Forelimb muscle (tissue), 1 donor: ENCODE results near the gene KLF2. TPM values are rescaled to one million over a fixed set of nuclear protein-coding genes. Genes with fewer than 3 reads are reported as not detected.
A peak's percentile ranks its signal among the peaks of the same experiment; 100 is the strongest.

Experiments used
- DNase-seq: peaks from one replicate; pipeline ENCODE4 v3.0.0-alpha.2; 2013; ENCODE audit warnings: low read depth
- polyA plus RNA-seq: library from polyadenylated mRNA; unstranded; fragments of 120-200 nt; gene quantifications from one replicate; pipeline ENCODE4 v1.2.1, GENCODE V29; 2013; ENCODE audit not compliant: insufficient read length

The KLF2 gene
- polyA plus RNA-seq, 1 donor, result 48.2 TPM

- DNase-seq, result no peak
Measured at GRCh38 chr19:16306728-16307402, 17.8 kb upstream of the KLF2 start.

GRCh38 chr19:16308081-16308480, 16.5 kb upstream of the KLF2 start:
- DNase-seq, result no peak

GRCh38 chr19:16309643-16310042, 15.0 kb upstream of the KLF2 start:
- DNase-seq, result no peak

- DNase-seq, result peak; percentile 88
Measured at GRCh38 chr19:16315825-16316505, 8.7 kb upstream of the KLF2 start.

GRCh38 chr19:16316506-16316882, 8.1 kb upstream of the KLF2 start:
- DNase-seq, result no peak

GRCh38 chr19:16319481-16319880, 5.1 kb upstream of the KLF2 start:
- DNase-seq, result no peak

GRCh38 chr19:16320987-16321386, 3.6 kb upstream of the KLF2 start:
- no peak for DNase-seq

- no peak for DNase-seq
Measured at GRCh38 chr19:16325161-16325527, 518 bp downstream of the KLF2 start.

GRCh38 chr19:16325641-16326400, 1.2 kb downstream of the KLF2 start:
- no peak for DNase-seq

GRCh38 chr19:16326401-16327168, 2.0 kb downstream of the KLF2 start:
- no peak for DNase-seq

- no peak for DNase-seq
Measured at GRCh38 chr19:16327169-16327475, 2.5 kb downstream of the KLF2 start.

GRCh38 chr19:16327501-16327900, 2.9 kb downstream of the KLF2 start:
- no peak for DNase-seq

GRCh38 chr19:16327911-16328823, 3.5 kb downstream of the KLF2 start:
- DNase-seq, result no peak

GRCh38 chr19:16328824-16329482, 4.3 kb downstream of the KLF2 start:
- DNase-seq, result no peak

- DNase-seq, result no peak
Measured at GRCh38 chr19:16330368-16330801, 5.8 kb downstream of the KLF2 start.

GRCh38 chr19:16330806-16331690, 6.4 kb downstream of the KLF2 start:
- no peak for DNase-seq

GRCh38 chr19:16333001-16333586, 8.5 kb downstream of the KLF2 start:
- DNase-seq, result no peak

- no peak for DNase-seq
Measured at GRCh38 chr19:16334411-16334810, 9.8 kb downstream of the KLF2 start.

- DNase-seq, result no peak
Measured at GRCh38 chr19:16335226-16335625, 10.6 kb downstream of the KLF2 start.
